Loucy (cell line): ENCODE results near the gene OR4D9.

ENCODE experiments used
- H2AFZ ChIP-seq: fragments of 200-600 bp; sonication (generic); 2 replicates; pipeline ENCODE4 v1.6.0; 2016; ENCODE audit warnings: antibody characterized with exemption, mild to moderate bottlenecking, low read length, moderate library complexity
- H3F3A ChIP-seq: fragments of 200-600 bp; 2 replicates; pipeline ENCODE4 v1.6.0; 2016; ENCODE audit warnings: antibody characterized with exemption, low read depth, mild to moderate bottlenecking
- H3K27me3 ChIP-seq: fragments of 200-600 bp; sonication (generic); 2 replicates; pipeline ENCODE4 v1.6.1; 2014; ENCODE audit warnings: low read length, mild to moderate bottlenecking; ENCODE audit not compliant: insufficient read depth, poor library complexity, severe bottlenecking
- H3K36me3 ChIP-seq: fragments of 200-600 bp; sonication (generic); 2 replicates; pipeline ENCODE4 v1.6.1; 2016; ENCODE audit warnings: low read length; ENCODE audit not compliant: insufficient read depth
- H3K4me1 ChIP-seq: fragments of 200-600 bp; sonication (generic); 2 replicates; pipeline ENCODE4 v1.5.1; 2014; ENCODE audit warnings: low read length, mild to moderate bottlenecking; ENCODE audit not compliant: insufficient read depth, poor library complexity, severe bottlenecking
- H3K4me2 ChIP-seq: fragments of 200-600 bp; sonication (generic); 2 replicates; pipeline ENCODE4 v1.6.0; 2014; ENCODE audit warnings: antibody characterized with exemption, low read length, low read depth, mild to moderate bottlenecking; ENCODE audit not compliant: poor library complexity, severe bottlenecking
- H3K4me3 ChIP-seq: fragments of 200-600 bp; sonication (generic); 2 replicates; pipeline ENCODE4 v1.5.1; 2014; ENCODE audit warnings: low read length, mild to moderate bottlenecking, mixed read lengths; ENCODE audit not compliant: poor library complexity, severe bottlenecking
- H3K79me2 ChIP-seq: fragments of 200-600 bp; sonication (generic); 2 replicates; pipeline ENCODE4 v1.6.1; 2014; ENCODE audit warnings: low read length; ENCODE audit not compliant: insufficient read depth
- H3K9ac ChIP-seq: fragments of 200-600 bp; sonication (generic); 2 replicates; pipeline ENCODE4 v1.6.0; 2014; ENCODE audit warnings: mild to moderate bottlenecking, low read depth, low read length, moderate library complexity; ENCODE audit not compliant: poor library complexity, severe bottlenecking
- H3K9me2 ChIP-seq: fragments of 200-600 bp; sonication (generic); replicated peaks from 2 replicates; pipeline ENCODE4 v1.6.1; 2016; ENCODE audit warnings: low read depth, low read length, mixed read lengths
- H3K9me3 ChIP-seq: fragments of 200-600 bp; sonication (generic); 2 replicates; pipeline ENCODE4 v1.6.1; 2014; ENCODE audit warnings: mild to moderate bottlenecking, antibody characterized with exemption, low read length, low read depth; ENCODE audit not compliant: insufficient read depth
- H4K20me1 ChIP-seq: fragments of 200-600 bp; sonication (generic); 2 replicates; pipeline ENCODE4 v1.6.0; 2014; ENCODE audit warnings: antibody characterized with exemption, low read length, mild to moderate bottlenecking; ENCODE audit not compliant: insufficient read depth, poor library complexity, severe bottlenecking
- CTCF ChIP-seq: fragments of 200-600 bp; sonication (generic); conservative IDR thresholded peaks from 2 replicates; pipeline ENCODE4 v1.5.1; 2014; ENCODE audit warnings: mild to moderate bottlenecking, antibody characterized with exemption, low read length
- EZH2phosphoT487 ChIP-seq: fragments of 200-600 bp; IDR thresholded peaks from 2 replicates; pipeline ENCODE4 v1.6.1; 2018; ENCODE audit warnings: antibody characterized with exemption, mild to moderate bottlenecking, moderate library complexity, borderline replicate concordance

The OR4D9 gene

DNA sequence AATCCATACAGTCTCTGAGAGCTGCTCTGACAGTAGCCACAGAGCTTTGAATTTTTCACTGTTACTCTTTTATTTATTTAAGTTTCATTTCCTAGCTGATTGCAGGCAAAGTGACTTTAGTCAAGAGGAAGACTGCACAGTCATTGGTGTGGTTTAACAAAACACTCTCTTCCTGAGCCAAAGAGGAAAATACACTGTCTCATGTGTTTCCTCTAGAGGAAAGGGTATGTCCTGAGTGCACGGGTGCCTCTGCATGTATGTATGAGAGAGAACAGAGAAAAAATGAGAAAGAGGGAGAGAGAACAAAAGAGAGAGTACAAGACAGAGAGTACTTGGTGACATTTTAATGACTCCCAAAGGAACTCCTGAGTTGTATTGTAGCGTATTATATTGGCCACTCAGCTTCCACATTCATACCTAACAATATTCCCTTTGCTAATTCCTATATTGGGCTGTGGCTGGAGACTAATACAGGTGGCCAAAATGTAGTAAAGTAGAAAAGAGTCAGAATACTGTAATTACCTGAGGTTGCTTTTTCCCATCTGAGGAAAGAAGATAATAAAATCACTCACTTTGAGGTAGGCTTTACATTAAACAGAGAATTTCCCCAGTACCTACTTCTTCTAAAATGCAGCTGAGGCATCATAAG, at the start of gene OR4D9:
Gene OR4D9 (plus strand): TSS at position 599 of the 649 bp plus-strand sequence. CDS start 3,374 bp downstream, outside the sequence.
- Histone ChIP-seq H3K9me3 (no peaks in the 10 kb centered on the region), H2AFZ (0 out of 2 replicates have a peak within 1 kb of the TSS, but pooled peaks have one; percentile 9), H4K20me1 (no peaks in the 10 kb centered on the region), H3K9me2 (no peaks in the 10 kb centered on the region), H3K4me2 (peak within 1 kb of the TSS; percentile 74), H3K36me3 (no peaks in the 10 kb centered on the region), H3K9ac (peak within 1 kb of the TSS; percentile 70), H3K4me1 (peaks cover 37% of the 10 kb centered on the region), H3F3A (peaks cover 4% of the 10 kb centered on the region), H3K27me3 (no peaks in the 10 kb centered on the region), H3K79me2 (no peaks in the 10 kb centered on the region), H3K4me3 (peak within 1 kb of the TSS; percentile 60)
- TF ChIP-seq CTCF (no peak), EZH2phosphoT487 (no peak)

DNA sequence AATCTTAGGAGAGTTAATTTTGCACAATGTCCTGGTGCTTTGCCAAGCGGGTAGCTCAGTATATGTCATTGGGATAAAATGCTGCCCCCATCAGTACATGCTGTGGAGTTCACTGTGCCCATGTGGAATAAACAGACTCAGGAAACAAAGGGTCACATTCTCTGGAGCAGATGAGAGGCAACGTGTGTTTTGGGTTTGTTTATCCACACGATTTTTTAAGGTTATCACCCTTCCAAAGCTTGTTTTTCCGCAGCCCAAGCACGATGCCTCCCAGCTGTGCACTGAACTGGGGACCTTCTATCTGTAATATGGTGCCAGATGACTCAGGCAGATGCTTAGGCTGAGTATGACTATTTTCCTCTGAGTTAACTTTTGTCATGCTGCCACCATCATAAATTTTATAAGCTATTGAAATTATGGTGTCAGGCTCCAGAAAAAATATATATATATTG, 48.1 kb upstream of the OR4D9 start:
- Histone ChIP-seq H3K4me2 (no peak overlapping the region), H3K9ac (no peak overlapping the region), H3K9me3 (no peaks in the 10 kb centered on the region), H4K20me1 (no peaks in the 10 kb centered on the region), H3K9me2 (no peaks in the 10 kb centered on the region), H3K4me3 (no peak overlapping the region), H3K4me1 (no peaks in the 10 kb centered on the region), H3K36me3 (no peaks in the 10 kb centered on the region), H2AFZ (no peak overlapping the region), H3K79me2 (no peaks in the 10 kb centered on the region), H3F3A (no peaks in the 10 kb centered on the region), H3K27me3 (no peaks in the 10 kb centered on the region)
- no peak for TF ChIP-seq EZH2phosphoT487
- no peak for TF ChIP-seq CTCF

DNA sequence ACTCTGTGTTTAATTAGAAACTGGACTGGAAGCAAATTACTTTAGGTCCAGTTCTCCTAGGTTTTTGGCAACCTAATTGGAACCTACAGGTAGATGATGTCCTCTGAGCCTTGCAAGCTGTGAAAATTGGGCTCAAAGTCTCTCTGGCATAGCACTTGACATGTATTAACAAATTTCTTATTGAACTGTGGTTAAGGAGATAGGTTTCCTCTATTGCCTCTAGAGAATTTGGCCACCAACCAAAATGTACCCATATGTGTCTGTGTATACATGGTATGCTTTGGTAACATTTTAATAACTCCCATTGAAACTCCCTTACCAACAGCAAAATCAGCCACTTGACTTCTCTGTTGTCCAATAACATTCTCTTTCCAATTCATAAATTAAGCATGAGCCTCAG, 38.3 kb upstream of the OR4D9 start, which contains the start of gene OR4D10:
Gene OR4D10 (plus strand): TSS at position 301 of the 400 bp plus-strand sequence. CDS start 4,115 bp downstream, outside the sequence.
- Histone ChIP-seq H3K4me3 (no peak within 1 kb of the TSS), H3K9me2 (no peaks in the 10 kb centered on the region), H3F3A (no peaks in the 10 kb centered on the region), H4K20me1 (no peaks in the 10 kb centered on the region), H3K79me2 (no peaks in the 10 kb centered on the region), H3K27me3 (no peaks in the 10 kb centered on the region), H3K4me2 (no peak within 1 kb of the TSS), H3K36me3 (no peaks in the 10 kb centered on the region), H2AFZ (no peak within 1 kb of the TSS), H3K9me3 (no peaks in the 10 kb centered on the region), H3K9ac (no peak within 1 kb of the TSS), H3K4me1 (peaks cover 5% of the 10 kb centered on the region)
- TF ChIP-seq EZH2phosphoT487 (no peak), CTCF (no peak)
